H9 (cell line): ENCODE data around the gene TRAF2. TPM values are rescaled to one million over a fixed set of nuclear protein-coding genes. Genes with fewer than 3 reads are reported as not detected.

Source experiments
- DNase-seq: peaks from one replicate; pipeline ENCODE4 v3.0.0-alpha.2; 2017
- H2AFZ ChIP-seq: one replicate; pipeline ENCODE4 v1.6.1; 2013; ENCODE audit warnings: mild to moderate bottlenecking, low read length, control low read depth, moderate library complexity
- H2AK5ac ChIP-seq: 2 replicates; pipeline ENCODE4 v1.6.1; 2013; ENCODE audit warnings: low read length, control low read depth, mixed read lengths; ENCODE audit not compliant: insufficient read length
- H2BK120ac ChIP-seq: one replicate; pipeline ENCODE4 v1.6.1; 2013; ENCODE audit warnings: low read depth, mild to moderate bottlenecking, low read length, control low read depth, inconsistent platforms; ENCODE audit not compliant: poor library complexity, severe bottlenecking
- H2BK12ac ChIP-seq: 2 replicates; pipeline ENCODE4 v1.6.1; 2013; ENCODE audit warnings: low read length, control low read depth, mixed read lengths, low read depth; ENCODE audit not compliant: insufficient read length
- H2BK15ac ChIP-seq: 2 replicates; pipeline ENCODE4 v1.6.1; 2013; ENCODE audit warnings: low read depth, low read length, control low read depth
- H2BK20ac ChIP-seq: one replicate; pipeline ENCODE4 v1.6.1; 2013; ENCODE audit warnings: low read depth, mild to moderate bottlenecking, low read length, control low read depth, inconsistent platforms; ENCODE audit not compliant: poor library complexity, severe bottlenecking
- H2BK5ac ChIP-seq: 2 replicates; pipeline ENCODE4 v1.6.1; 2013; ENCODE audit warnings: low read length, control low read depth, mixed read lengths; ENCODE audit not compliant: insufficient read length
- H3K14ac ChIP-seq: 2 replicates; pipeline ENCODE4 v1.6.1; 2013; ENCODE audit warnings: low read length, control low read depth; ENCODE audit not compliant: insufficient read depth
- H3K18ac ChIP-seq: 2 replicates; pipeline ENCODE4 v1.6.1; 2013; ENCODE audit warnings: low read depth, mild to moderate bottlenecking, mixed read lengths, low read length, control low read depth; ENCODE audit not compliant: insufficient read length
- H3K23ac ChIP-seq: 2 replicates; pipeline ENCODE4 v1.6.1; 2013; ENCODE audit warnings: low read length, control low read depth, mixed read lengths, low read depth; ENCODE audit not compliant: insufficient read length
- H3K23me2 ChIP-seq: 2 replicates; pipeline ENCODE4 v1.6.1; 2013; ENCODE audit warnings: low read depth, mild to moderate bottlenecking, mixed read lengths, low read length, control low read depth; ENCODE audit not compliant: insufficient read length, poor library complexity, severe bottlenecking
- H3K27ac ChIP-seq: 2 replicates; pipeline ENCODE4 v1.5.1; 2013; ENCODE audit warnings: low read length, control low read depth, mixed read lengths, low read depth; ENCODE audit not compliant: insufficient read length
- H3K27me3 ChIP-seq: 2 replicates; pipeline ENCODE4 v1.6.1; 2013; ENCODE audit warnings: low read length, control low read depth, inconsistent platforms; ENCODE audit not compliant: insufficient read depth
- H3K4ac ChIP-seq: 2 replicates; pipeline ENCODE4 v1.6.1; 2013; ENCODE audit warnings: low read depth, mild to moderate bottlenecking, control low read depth, inconsistent platforms, low read length, moderate library complexity
- H3K4me1 ChIP-seq: 2 replicates; pipeline ENCODE4 v1.6.1; 2013; ENCODE audit warnings: low read length, control low read depth, inconsistent platforms; ENCODE audit not compliant: insufficient read depth
- H3K4me2 ChIP-seq: 2 replicates; pipeline ENCODE4 v1.6.1; 2013; ENCODE audit warnings: low read length, control low read depth, mixed read lengths; ENCODE audit not compliant: insufficient read length, insufficient read depth
- H3K56ac ChIP-seq: 2 replicates; pipeline ENCODE4 v1.6.1; 2013; ENCODE audit warnings: low read depth, mild to moderate bottlenecking, mixed read lengths, low read length, control low read depth; ENCODE audit not compliant: insufficient read length
- H3K79me1 ChIP-seq: 2 replicates; pipeline ENCODE4 v1.6.1; 2013; ENCODE audit warnings: low read depth, mild to moderate bottlenecking, moderate library complexity, low read length, control low read depth, inconsistent platforms; ENCODE audit not compliant: insufficient read depth, poor library complexity, severe bottlenecking
- H3K79me2 ChIP-seq: 2 replicates; pipeline ENCODE4 v1.6.1; 2013; ENCODE audit warnings: low read length, control low read depth, inconsistent platforms; ENCODE audit not compliant: insufficient read depth
- H3K9ac ChIP-seq: 2 replicates; pipeline ENCODE4 v1.6.1; 2013; ENCODE audit warnings: low read length, control low read depth, mixed read lengths; ENCODE audit not compliant: insufficient read length; ENCODE audit errors: extremely low read depth
- H3K9me3 ChIP-seq: one replicate; pipeline ENCODE4 v1.6.1; 2013; ENCODE audit warnings: low read depth, low read length, inconsistent platforms; ENCODE audit not compliant: control insufficient read depth
- H3T11ph ChIP-seq: one replicate; pipeline ENCODE4 v1.6.1; 2013; ENCODE audit warnings: mild to moderate bottlenecking, low read length, control low read depth, inconsistent platforms
- H4K20me1 ChIP-seq: one replicate; pipeline ENCODE4 v1.6.1; 2013; ENCODE audit not compliant: control insufficient read depth, insufficient read length, insufficient read depth
- H4K5ac ChIP-seq: 2 replicates; pipeline ENCODE4 v1.6.1; 2013; ENCODE audit warnings: low read depth, mild to moderate bottlenecking, mixed read lengths, low read length, control low read depth; ENCODE audit not compliant: insufficient read length
- H4K8ac ChIP-seq: replicated peaks from 2 replicates; pipeline ENCODE4 v1.6.1; 2013; ENCODE audit warnings: low read length, control low read depth, mixed read lengths, low read depth; ENCODE audit not compliant: insufficient read length
- H4K91ac ChIP-seq: 2 replicates; pipeline ENCODE4 v1.6.1; 2013; ENCODE audit warnings: low read depth, mild to moderate bottlenecking, moderate library complexity, mixed read lengths, low read length, control low read depth; ENCODE audit not compliant: insufficient read length
- H3K27ac Mint-ChIP-seq, 3 experiments: 2 replicates in 2 of 3; 3 replicates in 1 of 3; pipeline ENCODE4 v1.8.0; 2020 to 2021; ENCODE audit warnings: mixed read lengths in 3 of 3, mild to moderate bottlenecking in 1 of 3, moderate library complexity in 1 of 3
- H3K27me3 Mint-ChIP-seq: 2 replicates; pipeline ENCODE4 v1.8.0; 2021; ENCODE audit warnings: low read depth, mild to moderate bottlenecking, moderate library complexity, mixed read lengths
- H3K36me3 Mint-ChIP-seq, 3 experiments: 2 replicates in 2 of 3; 3 replicates in 1 of 3; pipeline ENCODE4 v1.8.0; 2020 to 2021; ENCODE audit warnings: low read depth in 3 of 3, mixed read lengths in 3 of 3; ENCODE audit not compliant: insufficient read depth in 1 of 3
- H3K4me1 Mint-ChIP-seq, 2 experiments: 2 replicates each; pipeline ENCODE4 v1.8.0; 2020; ENCODE audit warnings: mixed read lengths in 2 of 2
- H3K4me3 Mint-ChIP-seq, 2 experiments: 2 replicates in 1 of 2; 3 replicates in 1 of 2; pipeline ENCODE4 v1.8.0; 2020 to 2021; ENCODE audit warnings: mild to moderate bottlenecking in 2 of 2, mixed read lengths in 2 of 2, moderate library complexity in 1 of 2
- H3K9me3 Mint-ChIP-seq, 2 experiments: 2 replicates in 1 of 2; 3 replicates in 1 of 2; pipeline ENCODE4 v1.8.0; 2020; ENCODE audit warnings: mild to moderate bottlenecking in 2 of 2, mixed read lengths in 2 of 2, moderate library complexity in 1 of 2
- CTCF ChIP-seq: fragments of 200-600 bp; sonication (generic); conservative IDR thresholded peaks from 3 replicates; pipeline ENCODE4 v1.8.0; 2021; ENCODE audit warnings: antibody characterized with exemption, mild to moderate bottlenecking
- WGBS: extraction: QIAGEN DNeasy Blood & Tissue Kit; methylation state at CpG from one replicate; pipeline ENCODE4 v1.1.7; 2013; ENCODE audit warnings: missing lambda C conversion rate, low lambda C conversion rate, mixed read lengths; ENCODE audit not compliant: insufficient read length; ENCODE audit errors: extremely low coverage; 5-methylcytosine and 5-hydroxymethylcytosine counted together
- total RNA-seq: library from RNA; stranded (reverse); gene quantifications from 2 replicates; pipeline ENCODE4 v1.2.1, GENCODE V29; 2021

Gene TRAF2
- total RNA-seq, 1 experiment from 2014 or later: 48.8 TPM

- Histone ChIP-seq H3K79me1 (peaks cover 11% of the 10 kb centered on the region), H3K9ac (peak overlapping the region; percentile 6), H4K20me1 (no peaks in the 10 kb centered on the region), H4K8ac (no peak overlapping the region), H3K4me2 (peak overlapping the region; percentile 52), H3K23me2 (peaks cover 4% of the 10 kb centered on the region), H3K27me3 (no peaks in the 10 kb centered on the region), H3K4me1 (no peaks in the 10 kb centered on the region; the same call in 1 of the 2 replicates), H3T11ph (no peak overlapping the region), H3K4ac (no peak overlapping the region), H3K27ac (no peak overlapping the region), H3K9me3 (no peaks in the 10 kb centered on the region), H2BK12ac (no peak overlapping the region), H2BK15ac (no peak overlapping the region), H3K14ac (peak overlapping the region; percentile 32; the same call in 1 of the 2 replicates), H2AFZ (no peak overlapping the region), H3K79me2 (peaks cover 10% of the 10 kb centered on the region; the same call in 1 of the 2 replicates), H2BK20ac (no peak overlapping the region), H4K91ac (no peak overlapping the region), H3K18ac (peak overlapping the region; percentile 40), H3K23ac (no peak overlapping the region), H2BK120ac (no peak overlapping the region), H3K56ac (no peak overlapping the region), H2BK5ac (no peak overlapping the region), H4K5ac (no peak overlapping the region), H2AK5ac (no peak overlapping the region)
- no peaks in the 10 kb centered on the region for H3K27me3 Mint-ChIP-seq
- H3K4me3 Mint-ChIP-seq: peak overlapping the region; percentile 84 to 89
- WGBS: no CpG with 5 or more reads among the region's 76 CpGs
- H3K27ac Mint-ChIP-seq: peak overlapping the region in 1 of 3 experiments; percentile 35; a peak in 2 of 7 replicates
- no peak for DNase-seq
- TF ChIP-seq CTCF: no peak
- H3K36me3 Mint-ChIP-seq: peaks cover 3 to 17% (median 15%) of the 10 kb centered on the region in 3 experiments; a peak in 5 of 7 replicates
- peaks cover 8 to 13% of the 10 kb centered on the region in 2 experiments for H3K4me1 Mint-ChIP-seq
- no peaks in the 10 kb centered on the region for H3K9me3 Mint-ChIP-seq
Observed at GRCh38 chr9:136886610-136887597, 588 bp downstream of the TRAF2 start.
